AG08395 (cell line): Measurements from ENCODE around the gene ZNF579.

Experiments used
- DNase-seq: peaks from one replicate; pipeline ENCODE4 v3.0.0; 2012; ENCODE audit warnings: mixed read lengths, low spot score

The ZNF579 gene

DNA sequence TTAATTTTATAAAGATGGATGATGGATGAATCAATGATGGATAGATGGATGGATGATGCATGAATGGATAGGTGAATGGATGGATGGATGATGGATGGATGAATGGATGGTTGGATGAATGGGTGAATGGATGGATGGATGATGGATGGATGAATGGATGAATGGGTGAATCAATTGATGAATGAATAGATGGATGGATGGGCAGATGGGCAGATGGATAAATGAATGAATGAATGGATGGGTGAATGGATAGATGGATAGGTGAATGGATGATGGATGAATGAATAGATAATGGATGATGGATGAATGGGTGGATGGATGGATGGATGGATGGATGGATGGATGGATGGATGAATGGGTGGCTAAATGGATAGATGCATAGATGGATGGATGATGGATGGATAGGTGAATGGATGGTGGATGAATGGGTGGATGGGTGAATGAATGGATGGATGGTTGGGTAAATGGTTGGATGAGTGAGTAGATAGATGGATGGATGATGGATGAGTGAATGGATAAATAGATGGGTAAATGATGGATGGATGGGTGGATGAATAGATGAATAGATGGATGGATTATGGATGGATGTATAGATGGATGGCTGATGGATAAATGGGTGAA is 12.8 kb downstream of the ZNF579 start:
- no peak for DNase-seq

DNA sequence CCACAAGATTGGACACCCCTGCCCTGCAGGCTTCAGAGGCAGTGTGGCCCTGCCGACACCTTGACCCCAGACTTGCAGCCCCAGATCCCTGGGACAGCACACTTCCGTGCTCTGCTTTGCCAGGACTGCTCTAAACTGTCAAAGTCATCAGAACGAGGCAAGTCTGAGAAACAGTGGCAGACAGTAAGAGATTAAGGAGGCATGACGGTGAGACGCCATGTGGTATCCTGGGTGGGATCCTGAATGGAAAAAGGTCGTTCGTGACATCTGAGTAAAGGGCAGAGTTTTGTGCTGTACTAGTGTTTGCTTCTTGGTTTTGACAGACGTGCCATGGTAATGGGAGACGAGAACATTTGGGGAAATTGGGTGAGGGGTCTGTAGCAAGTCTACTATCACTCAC is 13.8 kb downstream of the ZNF579 start:
- no peak for DNase-seq

DNA sequence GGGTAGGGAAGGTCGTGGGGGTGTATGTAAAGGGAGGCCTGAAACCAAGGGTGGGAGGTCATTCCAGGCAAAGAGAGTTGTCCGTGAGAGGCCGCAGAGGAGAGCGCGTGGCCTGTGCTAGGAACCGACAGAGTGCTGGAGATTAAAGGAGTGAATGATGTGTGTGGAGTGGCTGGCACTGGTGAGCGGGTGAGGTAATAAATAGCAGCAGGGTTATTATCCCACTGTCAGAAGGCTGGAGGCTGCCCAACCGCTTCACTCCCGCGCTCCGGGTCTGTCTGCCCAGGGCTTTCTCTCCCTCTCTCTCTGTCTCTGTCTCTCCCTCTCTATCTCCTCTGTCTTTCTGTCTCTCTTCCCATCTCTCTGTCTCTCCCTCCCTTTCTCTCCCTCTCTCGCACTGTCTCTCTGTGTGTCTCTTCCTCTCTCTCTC is 17.4 kb downstream of the ZNF579 start:
- DNase-seq: peak; percentile 44

DNA sequence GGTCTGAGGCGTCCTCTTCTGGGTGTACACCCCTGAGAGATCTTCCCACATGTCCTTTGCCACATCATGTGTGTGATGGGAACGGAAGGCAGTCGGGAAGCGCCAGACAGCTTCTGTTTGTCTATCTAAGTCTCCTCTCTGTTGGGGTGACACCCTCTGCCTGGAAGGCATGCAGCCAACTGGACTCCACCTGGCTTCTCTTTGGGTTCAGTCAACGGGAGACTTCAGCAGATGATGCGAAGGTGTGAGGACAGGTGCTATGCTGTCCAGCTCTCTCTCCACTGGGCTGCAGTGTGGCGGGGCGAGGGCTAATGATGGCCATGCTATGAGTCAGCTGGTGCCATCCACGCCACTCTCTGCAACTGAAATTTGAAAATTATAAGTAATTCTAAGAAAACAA is 21.0 kb downstream of the ZNF579 start:
- DNase-seq: no peak

DNA sequence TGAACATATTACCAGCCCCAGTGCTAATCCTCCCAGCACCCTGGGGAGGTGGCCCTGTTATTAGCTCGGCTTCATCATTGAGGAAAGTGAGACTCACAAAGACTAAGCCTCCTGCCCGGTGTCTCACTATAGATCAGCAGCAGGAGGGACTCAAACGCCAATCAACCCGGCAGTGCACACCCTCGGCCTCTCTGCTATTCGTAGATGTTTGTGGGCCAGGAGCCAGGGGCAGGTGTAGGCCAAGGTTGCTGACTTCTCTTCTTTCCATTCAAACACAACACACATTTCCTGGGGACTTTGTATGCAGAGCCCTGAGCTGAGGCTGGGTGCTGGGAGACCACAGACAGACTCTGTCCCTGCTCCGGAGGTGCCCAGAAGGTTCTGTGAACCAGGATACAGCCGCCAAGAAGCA is 25.9 kb downstream of the ZNF579 start:
- no peak for DNase-seq

DNA sequence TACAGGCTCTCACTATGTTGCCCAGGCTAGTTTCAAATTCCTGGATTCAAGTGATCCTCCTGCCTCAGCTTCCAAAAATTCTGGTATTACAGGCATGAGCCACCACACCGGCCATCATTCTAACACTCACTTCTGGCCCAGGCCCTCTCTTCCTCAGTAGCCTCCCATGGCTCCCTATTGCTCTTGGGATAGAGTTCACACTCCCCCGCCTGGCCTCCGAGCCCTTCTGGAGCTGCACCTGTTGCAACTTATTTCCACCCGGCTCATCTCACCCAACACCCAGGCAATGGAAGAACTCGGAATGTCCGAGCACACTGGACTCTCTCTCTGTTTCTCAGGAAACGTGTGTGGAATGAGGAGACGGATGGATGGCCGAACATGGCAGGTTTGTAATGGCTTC is 26.3 kb downstream of the ZNF579 start:
- DNase-seq: no peak

DNA sequence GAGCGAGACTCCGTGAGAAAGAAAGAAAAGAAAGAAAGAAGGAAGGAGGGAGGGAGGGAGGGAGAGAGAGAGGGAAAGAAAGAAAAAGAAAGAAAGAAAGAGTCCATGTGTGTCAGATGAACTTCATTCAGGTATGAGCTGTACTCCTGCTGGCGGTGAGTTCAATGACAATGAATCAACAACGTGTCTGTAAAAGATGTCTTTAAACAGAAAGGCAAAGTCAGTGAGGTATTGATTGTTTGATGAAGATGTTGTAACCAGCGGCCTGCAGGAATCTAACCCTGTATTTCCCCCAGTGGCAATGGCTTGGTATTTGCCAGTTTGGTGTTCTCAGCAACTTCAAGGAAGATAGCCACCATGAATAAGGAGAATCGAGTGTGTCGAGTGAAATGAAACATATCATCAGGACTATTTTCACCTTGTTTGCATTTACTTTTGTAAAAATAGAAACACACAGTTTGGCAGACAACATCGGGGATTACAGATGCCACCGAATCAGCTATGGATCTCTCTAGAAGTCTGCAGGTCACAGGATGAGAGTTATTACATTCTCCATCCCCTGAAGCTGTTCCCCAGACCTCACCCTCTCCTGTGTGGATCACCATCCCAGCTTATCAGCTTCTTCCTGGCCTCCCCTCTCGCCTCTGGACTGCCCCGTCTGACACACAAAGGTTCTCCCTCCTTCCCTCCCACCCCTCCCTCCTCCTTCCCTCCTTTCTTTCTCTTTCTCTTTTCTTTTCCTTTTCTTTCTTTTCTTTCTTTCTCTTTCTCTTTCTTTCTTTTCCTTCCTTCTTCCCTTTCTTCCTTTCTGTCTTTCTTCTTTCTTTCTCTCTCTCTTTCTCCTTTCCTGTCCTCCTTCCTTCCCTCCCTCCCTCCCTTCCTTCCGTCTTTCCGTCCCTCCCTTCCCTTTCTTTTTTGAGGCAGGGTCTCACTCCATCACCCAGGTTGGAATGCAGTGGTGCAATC is 27.1 kb downstream of the ZNF579 start:
- no peak for DNase-seq

DNA sequence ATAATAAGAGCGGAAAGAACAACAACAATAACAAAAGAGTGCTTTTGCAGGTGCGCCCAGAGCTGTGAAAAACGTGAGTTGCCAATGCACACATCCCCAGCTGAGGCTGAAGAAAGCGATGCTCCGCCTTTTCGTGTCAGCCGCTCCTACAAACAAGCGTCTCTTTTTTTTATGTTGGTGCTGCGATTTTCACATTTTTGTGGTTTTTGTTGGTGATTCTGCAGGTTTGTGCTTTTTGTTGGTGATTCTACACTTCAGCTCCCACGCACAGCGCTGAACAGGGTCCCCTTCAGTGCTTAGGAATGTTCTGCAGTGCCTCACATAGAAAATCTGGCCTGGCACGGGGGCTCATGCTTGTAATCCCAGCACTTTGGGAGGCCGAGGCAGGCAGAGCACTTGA is 28.0 kb downstream of the ZNF579 start:
- peak; percentile 45 for DNase-seq

DNA sequence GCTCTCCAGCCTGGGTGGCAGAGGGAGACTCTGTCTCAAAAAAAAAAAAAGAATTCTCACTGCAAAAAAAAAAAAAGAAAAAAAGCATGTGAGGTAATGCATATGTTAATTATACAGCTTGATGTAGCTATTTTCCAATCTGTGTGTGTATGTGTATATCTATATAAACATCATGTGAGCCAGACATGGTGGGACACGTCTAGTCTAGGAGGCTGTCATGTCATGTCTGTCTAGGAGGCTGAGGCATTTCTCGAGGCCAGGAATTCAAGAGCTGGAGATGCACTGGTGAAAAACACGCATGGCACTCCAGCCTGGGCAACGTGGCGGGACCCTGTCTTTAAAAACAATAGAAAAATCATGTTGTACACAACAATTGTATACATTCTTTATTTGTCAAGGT is 28.4 kb downstream of the ZNF579 start:
- no peak for DNase-seq

DNA sequence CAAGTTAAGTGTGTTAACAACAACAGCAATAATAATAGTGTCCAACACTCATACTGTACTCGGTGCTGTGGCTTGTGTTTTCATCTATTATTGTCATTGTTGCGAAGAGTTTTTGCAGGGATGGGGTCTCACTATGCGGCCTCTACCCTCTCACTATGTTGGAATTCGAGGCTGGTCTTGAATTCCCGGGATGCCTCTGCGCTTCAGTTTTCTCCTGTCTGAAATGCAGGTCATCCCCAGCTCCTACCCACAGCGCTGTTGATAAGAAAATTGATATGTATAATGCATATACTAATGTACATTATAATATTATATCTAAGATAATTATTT is 30.4 kb downstream of the ZNF579 start:
- no peak for DNase-seq

DNA sequence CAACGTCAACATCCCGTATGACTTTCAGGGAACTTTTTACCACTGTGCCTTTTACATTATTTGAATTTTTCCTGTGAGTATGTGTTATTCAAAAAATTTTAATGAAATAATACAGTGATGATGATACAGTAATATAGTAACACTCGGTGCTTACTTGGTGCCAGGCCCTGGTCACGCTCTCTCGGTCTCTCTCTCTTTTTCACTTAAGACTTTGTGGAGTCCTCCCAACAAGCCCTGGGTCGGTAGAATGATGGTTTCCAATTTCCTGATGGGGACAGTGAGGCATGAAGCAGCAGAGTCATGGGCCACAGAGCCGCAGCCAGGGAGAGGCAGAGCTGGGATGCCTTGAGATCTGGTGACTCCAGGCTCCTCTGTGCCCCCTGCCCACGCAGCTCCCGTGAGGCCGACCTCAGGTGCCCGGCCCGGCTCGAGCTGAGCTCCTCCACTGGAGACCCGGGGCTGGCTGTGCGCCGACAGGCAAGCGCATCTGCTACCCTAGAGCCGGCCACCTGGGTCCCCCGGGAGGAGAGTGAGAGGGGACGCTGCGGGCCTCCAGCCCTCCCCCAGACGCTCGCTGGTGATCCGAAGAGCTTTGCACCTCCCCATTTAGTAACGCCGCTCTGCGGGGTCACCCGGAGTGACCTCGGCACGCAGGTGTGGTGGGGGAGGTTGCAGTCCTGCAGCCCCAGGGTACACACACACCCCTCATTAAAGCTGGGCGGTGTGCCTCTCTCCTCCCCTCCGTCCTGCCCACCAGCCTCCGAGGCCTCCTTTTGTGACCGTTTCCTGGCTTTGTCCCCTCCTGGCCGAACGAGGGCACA is 30.9 kb downstream of the ZNF579 start:
- peak; percentile 78 for DNase-seq

DNA sequence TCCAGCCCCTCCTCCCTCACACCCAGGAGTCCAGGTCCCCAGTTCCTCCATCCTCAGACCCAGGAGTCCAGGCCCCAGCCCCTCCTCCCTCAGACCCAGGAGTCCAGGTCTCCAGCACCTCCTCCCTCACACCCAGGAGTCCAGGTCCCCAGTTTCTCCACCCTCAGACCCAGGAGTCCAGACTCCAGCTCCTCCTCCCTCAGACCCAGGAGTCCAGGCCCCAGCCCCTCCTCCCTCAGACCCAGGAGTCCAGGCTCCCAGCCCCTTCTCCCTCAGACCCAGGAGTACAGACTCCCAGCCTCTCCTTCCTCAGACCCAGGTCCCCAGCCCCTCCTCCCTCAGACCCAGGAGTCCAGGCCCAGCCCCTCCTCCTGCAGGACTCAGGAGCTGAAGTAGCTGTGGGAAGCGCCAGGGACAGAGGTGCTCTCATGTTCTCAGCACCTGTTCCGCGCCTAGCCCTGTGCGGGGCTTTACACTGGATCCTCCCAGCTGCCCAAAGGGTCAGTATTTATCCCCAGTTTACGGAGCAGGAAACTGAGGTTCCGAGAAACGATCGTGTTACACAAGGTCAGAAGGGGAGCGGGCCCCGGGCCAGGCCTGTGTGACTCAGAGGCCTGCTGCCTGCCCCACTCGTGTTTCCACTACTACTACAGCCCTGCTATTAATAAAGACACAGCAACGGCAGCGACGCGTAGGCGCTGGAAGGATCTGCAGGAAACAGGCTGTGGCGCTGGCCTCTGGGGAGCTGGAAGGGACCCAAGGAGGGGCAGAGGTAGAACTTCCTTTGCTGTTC is 33.6 kb downstream of the ZNF579 start:
- DNase-seq: peak; percentile 56

DNA sequence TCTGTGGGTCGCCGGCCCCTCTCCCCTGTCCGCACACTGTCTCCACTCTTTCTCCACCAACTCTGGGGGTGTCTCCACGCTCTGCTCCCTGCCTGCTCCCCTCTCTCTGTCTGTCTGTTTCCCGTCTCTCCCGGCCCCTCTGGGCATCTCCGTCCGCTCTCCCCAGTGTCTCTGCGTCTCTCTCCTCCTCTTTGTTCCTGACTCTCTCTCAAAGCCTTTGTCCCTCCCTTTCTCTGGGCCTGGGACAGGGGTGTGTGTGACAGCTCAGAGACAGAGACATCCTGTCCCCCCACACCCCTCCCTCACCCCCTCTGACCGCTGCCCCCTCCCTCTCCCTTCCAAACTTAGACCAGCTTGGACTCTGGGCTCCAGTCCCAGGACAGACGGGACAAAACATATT is 34.6 kb downstream of the ZNF579 start:
- no peak for DNase-seq

DNA sequence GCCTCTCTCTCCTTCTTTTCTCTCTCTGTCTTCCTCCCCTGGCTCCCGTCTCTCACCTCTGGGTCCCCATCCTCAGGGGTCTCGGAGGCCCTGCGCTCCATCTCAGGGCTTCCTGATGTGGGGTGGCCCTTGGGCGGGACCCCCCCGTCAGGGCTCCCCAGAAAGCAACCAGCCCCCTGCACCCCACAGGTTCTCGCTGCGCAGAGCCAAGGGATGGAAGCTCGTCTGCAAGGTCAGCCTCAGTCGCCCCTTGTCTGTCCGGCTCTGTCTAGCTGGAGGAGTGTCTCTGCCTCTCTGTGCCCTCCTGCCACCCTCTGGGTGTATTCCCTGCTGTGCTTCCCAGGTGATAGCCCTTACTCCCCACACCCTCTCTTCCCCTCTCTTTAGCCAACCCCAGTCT is 35.2 kb downstream of the ZNF579 start, which contains the start of gene SBK3:
Gene SBK3 (minus strand): TSS at position 101 of the 400 bp plus-strand sequence. CDS start 0 bp downstream, at position 101.
- DNase-seq: no peak

DNA sequence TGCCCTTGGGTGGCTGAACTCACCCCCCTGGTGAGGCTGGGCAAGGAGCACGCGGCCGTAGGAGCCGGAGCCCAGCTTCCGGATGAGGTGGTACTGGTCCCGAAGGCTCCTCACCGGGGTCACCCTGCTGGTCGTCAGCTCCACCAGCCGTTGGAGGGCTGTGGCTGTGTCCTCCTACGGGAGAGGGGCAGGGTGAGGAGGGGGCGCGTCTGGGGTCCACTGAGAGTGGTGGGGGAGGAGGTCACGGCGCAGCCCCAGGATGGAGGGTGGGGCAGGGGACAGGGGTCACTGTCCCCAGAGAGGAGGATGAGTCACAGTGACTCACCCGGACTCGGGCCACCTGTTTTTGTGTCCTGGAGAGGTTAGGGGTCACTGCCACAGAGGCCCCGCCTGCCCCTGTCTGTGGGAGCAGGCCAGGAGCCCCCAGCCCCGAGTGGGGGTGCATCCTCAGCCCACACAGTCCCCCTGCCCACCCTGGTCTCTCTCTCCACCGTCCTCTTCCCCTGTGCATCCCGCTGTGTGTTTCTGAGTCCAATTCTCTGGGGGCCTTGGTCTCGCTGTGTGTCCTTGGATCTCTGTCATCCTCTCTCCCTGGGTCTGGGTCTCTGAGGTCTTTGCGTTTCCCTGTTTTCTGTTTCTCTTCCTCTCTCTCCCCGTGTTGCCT is 35.7 kb downstream of the ZNF579 start:
- no peak for DNase-seq

DNA sequence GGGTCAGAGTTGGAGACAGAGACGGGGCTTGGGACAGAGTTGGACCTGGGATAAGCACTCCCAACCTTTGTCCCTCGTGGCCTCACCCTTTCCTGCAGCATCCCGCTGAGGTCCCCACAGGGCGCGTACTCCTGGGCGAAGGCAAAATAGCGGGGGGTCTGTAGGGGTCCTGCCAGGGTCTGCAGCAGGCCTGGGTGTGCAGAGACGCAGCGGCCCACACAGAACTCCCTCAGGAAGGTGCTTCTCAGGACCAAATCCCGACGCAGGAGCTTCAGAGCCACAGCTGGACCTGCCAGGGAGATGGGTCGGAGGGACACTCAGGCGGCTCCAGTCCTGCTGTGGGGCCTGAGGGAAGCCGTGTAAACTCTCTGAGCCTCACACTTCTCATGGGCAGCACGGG is 36.6 kb downstream of the ZNF579 start:
- DNase-seq: no peak

DNA sequence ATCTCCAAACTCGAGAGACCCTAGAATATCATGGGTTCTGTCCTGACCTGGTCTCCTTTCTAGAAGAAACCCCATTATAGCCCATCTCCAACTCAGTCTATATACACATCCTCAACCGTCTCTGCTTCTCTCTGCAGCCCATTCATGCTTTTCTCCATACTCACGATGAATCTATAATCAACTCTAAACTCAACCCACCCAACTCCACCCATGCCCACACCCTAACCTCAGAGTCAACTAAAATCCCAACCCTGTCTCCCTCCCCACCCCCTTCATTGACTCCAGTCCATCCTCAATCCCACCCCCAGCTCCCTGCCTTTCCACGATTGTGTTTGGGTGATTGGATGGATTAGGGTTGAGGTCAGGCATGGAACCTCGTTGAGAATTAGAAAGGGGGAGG is 37.1 kb downstream of the ZNF579 start:
- no peak for DNase-seq

DNA sequence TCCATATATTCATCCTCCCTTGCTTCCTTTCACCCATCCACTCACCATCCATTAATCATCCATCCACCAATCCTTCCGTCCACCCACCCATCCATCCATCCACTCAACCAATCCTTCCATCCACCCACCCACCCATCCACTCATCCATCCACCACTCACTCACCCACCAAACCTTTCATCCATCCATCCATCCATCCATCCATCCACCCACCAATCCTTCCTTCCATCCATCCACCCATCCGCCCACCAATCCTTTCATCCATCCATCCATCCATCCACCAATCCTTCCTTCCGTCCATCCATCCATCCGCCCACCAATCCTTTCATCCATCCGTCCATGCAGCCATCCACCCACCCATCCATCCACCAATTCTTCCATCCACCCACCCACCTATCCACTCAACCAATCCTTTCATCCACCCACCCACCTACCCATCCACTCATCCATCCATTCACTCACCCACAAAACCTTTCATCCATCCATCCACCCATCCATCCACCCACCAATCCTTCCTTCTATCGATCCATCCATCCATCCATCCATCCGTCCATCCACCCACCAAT is 38.3 kb downstream of the ZNF579 start:
- DNase-seq: no peak

DNA sequence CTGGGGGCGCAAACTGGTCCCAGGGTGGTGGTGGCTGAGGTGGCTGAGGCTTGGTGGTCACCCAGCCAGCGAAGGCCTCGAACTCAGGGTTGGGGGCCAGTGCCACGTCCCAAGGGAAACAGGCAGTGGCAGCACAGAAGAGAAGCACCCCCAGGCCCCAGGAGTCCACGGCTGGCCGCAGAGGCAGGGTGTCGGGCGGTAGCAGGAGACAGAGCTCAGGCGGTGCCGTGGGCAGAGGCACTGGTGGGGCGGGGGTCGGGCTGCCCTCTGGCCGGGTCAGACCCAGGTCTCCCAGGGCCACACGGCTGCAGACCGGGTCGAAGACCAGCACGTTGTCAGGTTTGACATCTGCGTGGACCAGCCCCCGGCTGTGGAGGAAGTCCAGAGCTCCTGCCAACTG is 39.6 kb downstream of the ZNF579 start:
- no peak for DNase-seq

DNA sequence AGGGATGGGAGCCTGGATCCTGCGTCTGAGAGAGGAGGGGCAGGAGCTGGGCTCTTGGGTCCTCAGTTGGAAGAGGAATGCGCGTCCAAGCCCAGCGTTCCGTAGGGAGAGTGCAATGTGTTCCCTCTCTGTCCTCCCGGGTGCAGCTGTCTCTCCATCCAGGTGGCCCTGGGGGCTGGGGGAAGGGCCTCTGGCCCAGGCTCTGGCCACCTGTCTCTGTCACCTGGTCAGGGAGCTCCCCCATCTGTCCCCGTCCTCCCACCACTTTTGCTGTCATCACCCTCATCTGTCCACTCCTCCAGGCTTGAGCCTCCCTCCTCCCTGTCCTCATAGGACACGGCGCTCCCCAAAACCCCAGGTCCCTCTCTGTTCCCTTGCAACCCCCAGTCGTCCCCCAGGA is 40.0 kb downstream of the ZNF579 start:
- DNase-seq: no peak
